HG03135 (cell line): ENCODE results near the gene CD200R1.

ENCODE experiments used
- ATAC-seq: cut with Tn5 transposase; IDR thresholded peaks from one replicate; pipeline ENCODE4 v1.9.1; 2021; ENCODE audit warnings: mild to moderate bottlenecking, moderate library complexity; ENCODE audit not compliant: unreplicated experiment

The CD200R1 gene

GRCh38 chr3:112894258-112894657, 80.6 kb downstream of the CD200R1 start:
- no peak for ATAC-seq

GRCh38 chr3:112889357-112889756, 85.5 kb downstream of the CD200R1 start:
- ATAC-seq = no peak

- ATAC-seq = no peak
These were observed 86.4 kb downstream of the CD200R1 start for GRCh38 chr3:112888381-112889085.

GRCh38 chr3:112884678-112885290, 90.1 kb downstream of the CD200R1 start:
- ATAC-seq = no peak

GRCh38 chr3:112881891-112882290, 93.0 kb downstream of the CD200R1 start:
- no peak for ATAC-seq

GRCh38 chr3:112875561-112875960, 99.3 kb downstream of the CD200R1 start:
- ATAC-seq = no peak

- no peak for ATAC-seq
These were observed 100.2 kb downstream of the CD200R1 start for GRCh38 chr3:112874725-112875124.

GRCh38 chr3:112873632-112874031, 101.3 kb downstream of the CD200R1 start:
- ATAC-seq = peak; percentile 74

GRCh38 chr3:112871735-112872134, 103.2 kb downstream of the CD200R1 start:
- no peak for ATAC-seq
